ENCODE measurements around the gene GNB3. TPM values are rescaled to one million over a fixed set of nuclear protein-coding genes. Genes with fewer than 3 reads are reported as not detected.

GNB3 gene
- total RNA-seq, 1 experiment from 2014 or later, result 3.9 TPM

DNA sequence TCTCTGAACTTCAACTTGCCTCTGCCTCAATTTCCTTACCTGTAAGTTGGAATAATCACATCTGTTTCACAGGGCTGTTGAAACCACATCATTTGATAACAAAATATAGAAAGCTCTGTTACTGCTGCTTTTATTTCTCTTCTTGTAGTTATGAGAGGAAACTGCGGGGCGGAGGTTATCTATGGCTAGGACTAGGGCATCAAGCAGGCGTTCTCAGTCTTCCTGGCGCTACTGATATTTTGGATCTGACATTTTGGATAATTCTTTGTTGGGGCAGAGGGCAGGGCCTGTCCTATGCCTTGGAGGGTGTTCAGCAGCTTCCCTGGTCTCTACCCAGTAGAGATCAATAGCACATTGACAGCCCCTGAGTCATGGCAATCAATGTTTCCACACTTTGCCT is 8.6 kb upstream of the GNB3 start:
- Mint-ChIP-seq H3K4me1 (ENCODE audit: low read depth, unreplicated experiment) (peaks cover 33% of the 10 kb centered on the region), H3K27ac (ENCODE audit: unreplicated experiment) (no peak overlapping the region), H3K27me3 (ENCODE audit: insufficient read depth, unreplicated experiment) (peaks cover 7% of the 10 kb centered on the region), H3K9me3 (ENCODE audit: unreplicated experiment) (no peaks in the 10 kb centered on the region), H3K4me3 (ENCODE audit: unreplicated experiment) (no peak overlapping the region), H3K36me3 (ENCODE audit: insufficient read depth, unreplicated experiment) (peaks cover 37% of the 10 kb centered on the region)
- TF ChIP-seq, protein P1, sequence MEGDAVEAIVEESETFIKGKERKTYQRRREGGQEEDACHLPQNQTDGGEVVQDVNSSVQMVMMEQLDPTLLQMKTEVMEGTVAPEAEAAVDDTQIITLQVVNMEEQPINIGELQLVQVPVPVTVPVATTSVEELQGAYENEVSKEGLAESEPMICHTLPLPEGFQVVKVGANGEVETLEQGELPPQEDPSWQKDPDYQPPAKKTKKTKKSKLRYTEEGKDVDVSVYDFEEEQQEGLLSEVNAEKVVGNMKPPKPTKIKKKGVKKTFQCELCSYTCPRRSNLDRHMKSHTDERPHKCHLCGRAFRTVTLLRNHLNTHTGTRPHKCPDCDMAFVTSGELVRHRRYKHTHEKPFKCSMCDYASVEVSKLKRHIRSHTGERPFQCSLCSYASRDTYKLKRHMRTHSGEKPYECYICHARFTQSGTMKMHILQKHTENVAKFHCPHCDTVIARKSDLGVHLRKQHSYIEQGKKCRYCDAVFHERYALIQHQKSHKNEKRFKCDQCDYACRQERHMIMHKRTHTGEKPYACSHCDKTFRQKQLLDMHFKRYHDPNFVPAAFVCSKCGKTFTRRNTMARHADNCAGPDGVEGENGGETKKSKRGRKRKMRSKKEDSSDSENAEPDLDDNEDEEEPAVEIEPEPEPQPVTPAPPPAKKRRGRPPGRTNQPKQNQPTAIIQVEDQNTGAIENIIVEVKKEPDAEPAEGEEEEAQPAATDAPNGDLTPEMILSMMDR (IDR thresholded peaks at IDR 0.05; ENCODE audit: insufficient read depth in 1 of 2, low read depth in 1 of 2, low read length in 1 of 2, severe bottlenecking in 1 of 2, unreplicated experiment in 1 of 2), result no peak
- intact Hi-C loops (cut with micrococcal nuclease; ENCODE audit: unreplicated experiment), result no loop called here
- ChIA-PET POLR2A (no interaction called here), CTCF (interaction anchor here (0.5 to 2.1 kb wide), 5 partner anchors 79 to 1806 kb away, joined by 3 to 6 read pairs (median 4); partner anchors contain the start of genes COPS7A and MLF2)
- H3K9me3 ChIP-seq, result no peaks in the 10 kb centered on the region
- no peaks in the 10 kb centered on the region; the same call in 1 of the 2 replicates for H3K27me3 ChIP-seq (replicated peaks; ENCODE audit: control insufficient read depth, insufficient read depth, low read length)
- no peak for DNase-seq
- H3K4me1 ChIP-seq, result peaks cover 18% of the 10 kb centered on the region
- no peak overlapping the region for H3K4me3 ChIP-seq (ENCODE audit: low read depth, low read length)
- H3K36me3 ChIP-seq (ENCODE audit: control insufficient read depth, insufficient read depth, low read length), result no peaks in the 10 kb centered on the region; the same call in 1 of the 2 replicates
- no TSS peak for BruUV-seq (replicated peaks)

DNA sequence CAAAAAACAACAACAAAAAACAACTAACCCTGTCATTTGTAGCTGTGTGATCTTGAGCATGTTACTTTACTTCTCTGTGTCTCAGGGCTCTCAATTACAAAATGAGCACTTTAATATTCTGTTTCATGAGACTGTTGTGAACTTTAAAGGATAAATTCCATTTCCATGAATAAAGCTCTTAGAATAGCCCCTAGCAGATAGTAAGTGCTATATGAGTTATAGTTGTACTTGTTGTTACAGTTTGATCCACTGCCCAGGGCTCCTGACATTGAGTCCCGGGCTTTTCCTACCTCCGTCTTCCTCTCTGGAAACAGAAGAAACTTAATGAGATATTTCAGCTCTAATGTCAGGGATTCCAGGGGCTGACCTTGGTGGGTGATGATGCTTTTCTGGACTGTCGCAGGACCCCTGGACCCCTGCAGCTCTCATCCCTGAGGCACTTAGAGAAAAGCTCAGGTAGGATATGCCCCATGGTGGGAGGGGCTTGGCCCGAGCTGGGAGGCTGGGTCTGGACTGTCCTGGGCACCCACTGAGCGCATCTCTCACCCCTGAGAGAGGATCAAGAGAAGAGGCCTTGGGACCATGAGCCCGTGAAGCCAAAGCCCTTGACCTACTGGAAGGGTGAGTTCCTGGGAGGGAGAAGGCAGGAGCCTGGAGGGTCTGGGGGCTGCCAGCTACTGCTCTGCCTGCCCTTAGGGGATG is 7.4 kb upstream of the GNB3 start:
- Histone ChIP-seq H3K9me3 (no peaks in the 10 kb centered on the region), H3K36me3 (ENCODE audit: control insufficient read depth, insufficient read depth, low read length) (no peaks in the 10 kb centered on the region; the same call in 1 of the 2 replicates), H3K27me3 (replicated peaks; ENCODE audit: control insufficient read depth, insufficient read depth, low read length) (no peaks in the 10 kb centered on the region; the same call in 1 of the 2 replicates), H3K4me1 (peaks cover 14% of the 10 kb centered on the region), H3K4me3 (ENCODE audit: low read depth, low read length) (no peak overlapping the region)
- Mint-ChIP-seq H3K27ac (ENCODE audit: unreplicated experiment) (no peak overlapping the region), H3K27me3 (ENCODE audit: insufficient read depth, unreplicated experiment) (no peaks in the 10 kb centered on the region), H3K4me3 (ENCODE audit: unreplicated experiment) (no peak overlapping the region), H3K4me1 (ENCODE audit: low read depth, unreplicated experiment) (peaks cover 21% of the 10 kb centered on the region), H3K9me3 (ENCODE audit: unreplicated experiment) (no peaks in the 10 kb centered on the region), H3K36me3 (ENCODE audit: insufficient read depth, unreplicated experiment) (peaks cover 37% of the 10 kb centered on the region)
- ChIA-PET CTCF (interaction anchor here (0.8 to 4.4 kb wide), 3 partner anchors 80 to 112 kb away, joined by 3 to 35 read pairs (median 6); partner anchors contain the start of gene MLF2), POLR2A (interaction anchor here (1.6 kb wide), 1 partner anchor 18 kb away, joined by 8 read pairs; the partner anchor contains the start of genes CDCA3 and USP5)
- TF ChIP-seq, protein P1 (IDR thresholded peaks at IDR 0.05; ENCODE audit: insufficient read depth in 1 of 2, low read depth in 1 of 2, low read length in 1 of 2, severe bottlenecking in 1 of 2, unreplicated experiment in 1 of 2), result no peak
- BruUV-seq (replicated peaks), result no TSS peak
- intact Hi-C loops (cut with micrococcal nuclease; ENCODE audit: unreplicated experiment), result no loop called here
- no peak for DNase-seq

DNA sequence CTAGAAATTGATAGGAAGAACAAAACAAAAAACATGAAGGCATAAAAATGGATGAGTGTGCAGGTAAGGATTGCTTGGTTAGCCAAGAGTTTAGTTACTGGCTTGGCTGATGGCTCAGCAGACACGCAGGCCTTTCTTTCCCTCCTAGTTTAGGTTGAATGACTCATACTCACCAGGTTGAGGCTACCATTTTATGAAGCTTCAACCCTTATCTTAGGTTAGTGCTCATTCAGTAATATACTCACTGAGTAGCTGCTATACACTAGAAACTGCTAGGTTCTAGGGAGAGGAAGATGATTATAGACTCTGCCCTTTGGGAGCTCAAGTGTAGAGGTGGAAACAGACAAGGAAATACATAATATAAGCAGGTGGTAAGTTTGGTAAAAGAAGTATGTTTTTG is 6.5 kb upstream of the GNB3 start:
- no TSS peak for BruUV-seq (replicated peaks)
- intact Hi-C loops (cut with micrococcal nuclease; ENCODE audit: unreplicated experiment), result loop anchor here (2.0 kb wide), 1 partner anchor 81 kb away; the partner anchor contains the start of gene MLF2
- Mint-ChIP-seq H3K36me3 (ENCODE audit: insufficient read depth, unreplicated experiment) (peaks cover 40% of the 10 kb centered on the region), H3K4me3 (ENCODE audit: unreplicated experiment) (no peak overlapping the region), H3K9me3 (ENCODE audit: unreplicated experiment) (no peaks in the 10 kb centered on the region), H3K27me3 (ENCODE audit: insufficient read depth, unreplicated experiment) (no peaks in the 10 kb centered on the region), H3K27ac (ENCODE audit: unreplicated experiment) (no peak overlapping the region), H3K4me1 (ENCODE audit: low read depth, unreplicated experiment) (peaks cover 20% of the 10 kb centered on the region)
- no peak overlapping the region for H3K4me3 ChIP-seq (ENCODE audit: low read depth, low read length)
- no peaks in the 10 kb centered on the region for H3K27me3 ChIP-seq (replicated peaks; ENCODE audit: control insufficient read depth, insufficient read depth, low read length)
- no peaks in the 10 kb centered on the region; the same call in 1 of the 2 replicates for H3K36me3 ChIP-seq (ENCODE audit: control insufficient read depth, insufficient read depth, low read length)
- DNase-seq, result no peak
- CTCF ChIA-PET, result interaction anchor here (0.6 to 4.4 kb wide), 6 partner anchors 13 to 150 kb away, joined by 3 to 35 read pairs (median 6); partner anchors contain the start of genes GPR162, MLF2 and SPSB2
- peaks cover 14% of the 10 kb centered on the region for H3K4me1 ChIP-seq
- TF ChIP-seq, protein P1 (IDR thresholded peaks at IDR 0.05; ENCODE audit: insufficient read depth in 1 of 2, low read depth in 1 of 2, low read length in 1 of 2, severe bottlenecking in 1 of 2, unreplicated experiment in 1 of 2), result no peak
- H3K9me3 ChIP-seq, result no peaks in the 10 kb centered on the region
- POLR2A ChIA-PET, result interaction anchor here (0.7 kb wide), 1 partner anchor 110 kb away, joined by 5 read pairs; the partner anchor contains the start of gene COPS7A

All from Caco-2 (cell line).